DOHH2 (cell line): ENCODE measurements around the gene PLPP6.

Experiments
- H3F3A ChIP-seq: fragments of 200-600 bp; sonication (generic), shearing (Covaris generic); 2 replicates; pipeline ENCODE4 v1.6.0; 2016; ENCODE audit warnings: antibody characterized with exemption, mild to moderate bottlenecking; ENCODE audit not compliant: control insufficient read depth, insufficient read depth
- H3K27ac ChIP-seq: fragments of 200-600 bp; sonication (generic); 2 replicates; pipeline ENCODE4 v1.5.1; 2014; ENCODE audit warnings: low read depth, mild to moderate bottlenecking, low read length, moderate library complexity
- H3K27me3 ChIP-seq: fragments of 200-600 bp; sonication (generic); 2 replicates; pipeline ENCODE4 v1.6.1; 2014; ENCODE audit warnings: mild to moderate bottlenecking, low read length, mixed read lengths; ENCODE audit not compliant: control insufficient read depth
- H3K36me3 ChIP-seq: fragments of 200-600 bp; sonication (generic); 2 replicates; pipeline ENCODE4 v1.6.1; 2014; ENCODE audit warnings: mild to moderate bottlenecking, low read length, moderate library complexity, mixed read lengths; ENCODE audit not compliant: control insufficient read depth
- H3K4me1 ChIP-seq: fragments of 200-600 bp; sonication (generic); 2 replicates; pipeline ENCODE4 v1.6.1; 2014; ENCODE audit warnings: mild to moderate bottlenecking, low read length, mixed read lengths; ENCODE audit not compliant: control insufficient read depth
- H3K4me2 ChIP-seq: fragments of 200-600 bp; sonication (generic); 2 replicates; pipeline ENCODE4 v1.6.0; 2014; ENCODE audit warnings: mild to moderate bottlenecking, low read length, moderate library complexity
- H3K4me3 ChIP-seq: fragments of 200-600 bp; sonication (generic); 2 replicates; pipeline ENCODE4 v1.5.1; 2014; ENCODE audit warnings: mild to moderate bottlenecking, low read length, mixed read lengths
- H3K79me2 ChIP-seq: fragments of 200-600 bp; sonication (generic); 2 replicates; pipeline ENCODE4 v1.6.1; 2014; ENCODE audit warnings: mild to moderate bottlenecking, low read length, mixed read lengths; ENCODE audit not compliant: control insufficient read depth
- H3K9me2 ChIP-seq: fragments of 200-600 bp; sonication (generic); replicated peaks from 2 replicates; pipeline ENCODE4 v1.6.1; 2014; ENCODE audit warnings: mild to moderate bottlenecking, low read length, mixed read lengths; ENCODE audit not compliant: control insufficient read depth
- H3K9me3 ChIP-seq: fragments of 200-600 bp; sonication (generic); 2 replicates; pipeline ENCODE4 v1.6.1; 2014; ENCODE audit warnings: antibody characterized with exemption, low read length, mixed read lengths; ENCODE audit not compliant: control insufficient read depth, insufficient read depth
- H4K20me1 ChIP-seq: fragments of 200-600 bp; sonication (generic); 2 replicates; pipeline ENCODE4 v1.6.0; 2014; ENCODE audit warnings: low read depth, mild to moderate bottlenecking, antibody characterized with exemption, low read length, moderate library complexity; ENCODE audit not compliant: control insufficient read depth, insufficient read depth
- EZH2phosphoT487 ChIP-seq: fragments of 200-600 bp; sonication (generic); IDR thresholded peaks from 2 replicates; pipeline ENCODE4 v1.6.1; 2017; ENCODE audit warnings: borderline replicate concordance, mild to moderate bottlenecking, antibody characterized with exemption, low read length, moderate library complexity, mixed read lengths
- TF ChIP-seq, protein P1 (sequence below): fragments of 200-600 bp; sonication (generic); IDR thresholded peaks from one replicate; pipeline ENCODE4 v1.5.1; 2014; ENCODE audit warnings: antibody characterized with exemption, mild to moderate bottlenecking, low read depth, low read length; ENCODE audit not compliant: poor library complexity, severe bottlenecking

Gene PLPP6

DNA sequence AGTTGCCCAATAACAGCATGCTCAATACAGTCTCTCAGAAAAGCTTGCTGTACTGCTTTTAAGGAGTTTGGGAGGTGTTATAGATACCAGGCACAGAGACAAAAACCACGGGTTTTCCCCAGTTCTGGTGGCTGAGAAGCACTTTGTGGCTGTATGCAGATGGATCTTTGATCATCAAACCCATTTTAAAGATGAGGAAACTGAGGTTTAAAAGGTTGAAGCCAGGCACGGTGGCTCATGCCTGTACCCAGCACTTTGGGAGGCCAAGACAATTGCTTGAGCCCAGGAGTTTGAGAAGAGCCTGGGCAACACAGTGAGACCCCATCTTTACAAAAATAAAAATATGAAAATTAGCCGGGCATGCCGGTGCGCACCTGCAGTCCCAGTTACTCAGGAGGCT, 46.3 kb upstream of the PLPP6 start:
- no peak overlapping the region for H3K4me2 ChIP-seq
- peaks cover 3% of the 10 kb centered on the region; the same call in 1 of the 2 replicates for H3K27me3 ChIP-seq
- H3K9me2 ChIP-seq = no peaks in the 10 kb centered on the region
- H3F3A ChIP-seq = no peaks in the 10 kb centered on the region
- H3K27ac ChIP-seq = no peak overlapping the region
- H4K20me1 ChIP-seq = no peaks in the 10 kb centered on the region
- H3K4me3 ChIP-seq = no peak overlapping the region
- no peaks in the 10 kb centered on the region for H3K4me1 ChIP-seq
- TF ChIP-seq, protein P1, sequence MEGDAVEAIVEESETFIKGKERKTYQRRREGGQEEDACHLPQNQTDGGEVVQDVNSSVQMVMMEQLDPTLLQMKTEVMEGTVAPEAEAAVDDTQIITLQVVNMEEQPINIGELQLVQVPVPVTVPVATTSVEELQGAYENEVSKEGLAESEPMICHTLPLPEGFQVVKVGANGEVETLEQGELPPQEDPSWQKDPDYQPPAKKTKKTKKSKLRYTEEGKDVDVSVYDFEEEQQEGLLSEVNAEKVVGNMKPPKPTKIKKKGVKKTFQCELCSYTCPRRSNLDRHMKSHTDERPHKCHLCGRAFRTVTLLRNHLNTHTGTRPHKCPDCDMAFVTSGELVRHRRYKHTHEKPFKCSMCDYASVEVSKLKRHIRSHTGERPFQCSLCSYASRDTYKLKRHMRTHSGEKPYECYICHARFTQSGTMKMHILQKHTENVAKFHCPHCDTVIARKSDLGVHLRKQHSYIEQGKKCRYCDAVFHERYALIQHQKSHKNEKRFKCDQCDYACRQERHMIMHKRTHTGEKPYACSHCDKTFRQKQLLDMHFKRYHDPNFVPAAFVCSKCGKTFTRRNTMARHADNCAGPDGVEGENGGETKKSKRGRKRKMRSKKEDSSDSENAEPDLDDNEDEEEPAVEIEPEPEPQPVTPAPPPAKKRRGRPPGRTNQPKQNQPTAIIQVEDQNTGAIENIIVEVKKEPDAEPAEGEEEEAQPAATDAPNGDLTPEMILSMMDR = no peak
- TF ChIP-seq EZH2phosphoT487 = no peak
- no peaks in the 10 kb centered on the region for H3K36me3 ChIP-seq
- H3K9me3 ChIP-seq = no peaks in the 10 kb centered on the region
- H3K79me2 ChIP-seq = no peaks in the 10 kb centered on the region

GRCh38 chr9:4617752-4618151, 44.3 kb upstream of the PLPP6 start:
- no peaks in the 10 kb centered on the region for H3K9me2 ChIP-seq
- H3K36me3 ChIP-seq = no peaks in the 10 kb centered on the region
- H3F3A ChIP-seq = no peaks in the 10 kb centered on the region
- no peak for TF ChIP-seq EZH2phosphoT487
- TF ChIP-seq, protein P1 = no peak
- no peaks in the 10 kb centered on the region for H3K79me2 ChIP-seq
- no peak overlapping the region for H3K4me2 ChIP-seq
- no peaks in the 10 kb centered on the region for H3K4me1 ChIP-seq
- peaks cover 3% of the 10 kb centered on the region; the same call in 1 of the 2 replicates for H3K27me3 ChIP-seq
- H3K4me3 ChIP-seq = no peak overlapping the region
- no peak overlapping the region for H3K27ac ChIP-seq
- no peaks in the 10 kb centered on the region for H3K9me3 ChIP-seq
- H4K20me1 ChIP-seq = no peaks in the 10 kb centered on the region

- TF ChIP-seq, protein P1 = no peak
- TF ChIP-seq EZH2phosphoT487 = no peak
- no peaks in the 10 kb centered on the region for H3K4me1 ChIP-seq
Observed at GRCh38 chr9:4618700-4619099, 43.4 kb upstream of the PLPP6 start.

More at GRCh38 chr9:4618700-4619099, 43.4 kb upstream of the PLPP6 start:
- H3K9me3 ChIP-seq = no peaks in the 10 kb centered on the region
- peaks cover 3% of the 10 kb centered on the region; the same call in 1 of the 2 replicates for H3K27me3 ChIP-seq
- no peak overlapping the region for H3K4me2 ChIP-seq
- H3K9me2 ChIP-seq = no peaks in the 10 kb centered on the region
- no peak overlapping the region for H3K4me3 ChIP-seq
- no peaks in the 10 kb centered on the region for H3K36me3 ChIP-seq
- H4K20me1 ChIP-seq = no peaks in the 10 kb centered on the region
- H3K27ac ChIP-seq = no peak overlapping the region
- no peaks in the 10 kb centered on the region for H3F3A ChIP-seq
- no peaks in the 10 kb centered on the region for H3K79me2 ChIP-seq
